Kidney epithelial cell (primary cell): ENCODE data around the gene TMEM14A. TPM values are rescaled to one million over a fixed set of nuclear protein-coding genes. Genes with fewer than 3 reads are reported as not detected.

Source experiments
- DNase-seq: peaks from one replicate; pipeline ENCODE4 v3.0.0-alpha.2; 2010; ENCODE audit warnings: low read depth
- H3K27me3 ChIP-seq: 2 replicates; pipeline ENCODE4 v1.6.0; 2011; ENCODE audit warnings: low read length; ENCODE audit not compliant: control insufficient read depth, insufficient read depth
- H3K36me3 ChIP-seq: 2 replicates; pipeline ENCODE4 v1.5.1; 2011; ENCODE audit warnings: low read length; ENCODE audit not compliant: control insufficient read depth, insufficient read depth
- H3K4me3 ChIP-seq: 2 replicates; pipeline ENCODE4 v1.5.1; 2011; ENCODE audit warnings: low read depth, mild to moderate bottlenecking, control low read depth, low read length
- CTCF ChIP-seq: IDR thresholded peaks from 2 replicates; pipeline ENCODE4 v1.5.1; 2011; ENCODE audit warnings: mild to moderate bottlenecking, moderate library complexity, low read length, control low read depth, inconsistent platforms; ENCODE audit not compliant: insufficient read depth, poor library complexity, severe bottlenecking
- total RNA-seq: library from RNA; depleted of rRNA; stranded (reverse); fragments of >200 nt; gene quantifications from 2 replicates; pipeline ENCODE4 v1.2.3, GENCODE V29; 2015

The TMEM14A gene
- total RNA-seq, 1 donor from 2014 or later = 35.3 TPM

- H3K36me3 ChIP-seq = no peaks in the 10 kb centered on the region
- TF ChIP-seq CTCF = no peak
- no peak for DNase-seq
- no peak overlapping the region for H3K4me3 ChIP-seq
- H3K27me3 ChIP-seq = no peaks in the 10 kb centered on the region
Measured at GRCh38 chr6:52729576-52729975, 58.7 kb downstream of the TMEM14A start.

GRCh38 chr6:52731719-52732118, 60.8 kb downstream of the TMEM14A start:
- no peak for TF ChIP-seq CTCF
- no peaks in the 10 kb centered on the region for H3K36me3 ChIP-seq
- no peak for DNase-seq

GRCh38 chr6:52733172-52733571, 62.3 kb downstream of the TMEM14A start:
- no peak overlapping the region for H3K4me3 ChIP-seq
- no peaks in the 10 kb centered on the region for H3K36me3 ChIP-seq
- TF ChIP-seq CTCF = no peak
- DNase-seq = no peak
- no peaks in the 10 kb centered on the region for H3K27me3 ChIP-seq

More at GRCh38 chr6:52731719-52732118, 60.8 kb downstream of the TMEM14A start:
- Histone ChIP-seq H3K27me3 (no peaks in the 10 kb centered on the region), H3K4me3 (no peak overlapping the region)

- TF ChIP-seq CTCF = no peak
- H3K27me3 ChIP-seq = no peaks in the 10 kb centered on the region
- DNase-seq = no peak
- H3K36me3 ChIP-seq = no peaks in the 10 kb centered on the region
- H3K4me3 ChIP-seq = no peak overlapping the region
Measured at GRCh38 chr6:52734072-52734471, 63.2 kb downstream of the TMEM14A start.

- no peak for DNase-seq
- TF ChIP-seq CTCF = no peak
- H3K27me3 ChIP-seq = no peaks in the 10 kb centered on the region
- no peak overlapping the region for H3K4me3 ChIP-seq
- H3K36me3 ChIP-seq = no peaks in the 10 kb centered on the region
Measured at GRCh38 chr6:52735071-52735470, 64.2 kb downstream of the TMEM14A start.

GRCh38 chr6:52736145-52736544, 65.2 kb downstream of the TMEM14A start:
- no peak for TF ChIP-seq CTCF
- no peak overlapping the region for H3K4me3 ChIP-seq
- H3K27me3 ChIP-seq = no peaks in the 10 kb centered on the region
- DNase-seq = no peak
- no peaks in the 10 kb centered on the region for H3K36me3 ChIP-seq

Other genes with a start within 250 kb of the TMEM14A start
- 13.1 and 15.6 TPM in 2 replicates for gene TRAM2, start 94.1 kb upstream of the TMEM14A start, total RNA-seq
- gene GSTA2, start 92.4 kb downstream of the TMEM14A start, total RNA-seq = not detected in 2 replicates
- gene GSTA1, start 132.7 kb downstream of the TMEM14A start, total RNA-seq = not detected in 2 replicates
- not detected in 2 replicates for gene GSTA5, start 169.7 kb downstream of the TMEM14A start, total RNA-seq
- not detected in 2 replicates for gene GSTA3, start 238.6 kb downstream of the TMEM14A start, total RNA-seq